OCI-LY1 (cell line): ENCODE data around the gene GPR39.

ENCODE experiments used
- EZH2 ChIP-seq: fragments of 200-600 bp; sonication (generic), shearing (Covaris generic); IDR thresholded peaks from 2 replicates; pipeline ENCODE4 v1.8.0; 2017; ENCODE audit warnings: borderline replicate concordance, mixed run types, mild to moderate bottlenecking, antibody characterized with exemption, low read length, moderate library complexity, mixed read lengths
- TF ChIP-seq, protein P1 (sequence below): fragments of 200-600 bp; sonication (generic), shearing (Covaris generic); IDR thresholded peaks from 2 replicates; pipeline ENCODE4 v1.5.1; 2017; ENCODE audit warnings: mild to moderate bottlenecking, antibody characterized with exemption, low read length, moderate library complexity, mixed read lengths

- TF ChIP-seq, protein P1, sequence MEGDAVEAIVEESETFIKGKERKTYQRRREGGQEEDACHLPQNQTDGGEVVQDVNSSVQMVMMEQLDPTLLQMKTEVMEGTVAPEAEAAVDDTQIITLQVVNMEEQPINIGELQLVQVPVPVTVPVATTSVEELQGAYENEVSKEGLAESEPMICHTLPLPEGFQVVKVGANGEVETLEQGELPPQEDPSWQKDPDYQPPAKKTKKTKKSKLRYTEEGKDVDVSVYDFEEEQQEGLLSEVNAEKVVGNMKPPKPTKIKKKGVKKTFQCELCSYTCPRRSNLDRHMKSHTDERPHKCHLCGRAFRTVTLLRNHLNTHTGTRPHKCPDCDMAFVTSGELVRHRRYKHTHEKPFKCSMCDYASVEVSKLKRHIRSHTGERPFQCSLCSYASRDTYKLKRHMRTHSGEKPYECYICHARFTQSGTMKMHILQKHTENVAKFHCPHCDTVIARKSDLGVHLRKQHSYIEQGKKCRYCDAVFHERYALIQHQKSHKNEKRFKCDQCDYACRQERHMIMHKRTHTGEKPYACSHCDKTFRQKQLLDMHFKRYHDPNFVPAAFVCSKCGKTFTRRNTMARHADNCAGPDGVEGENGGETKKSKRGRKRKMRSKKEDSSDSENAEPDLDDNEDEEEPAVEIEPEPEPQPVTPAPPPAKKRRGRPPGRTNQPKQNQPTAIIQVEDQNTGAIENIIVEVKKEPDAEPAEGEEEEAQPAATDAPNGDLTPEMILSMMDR, result no peak
- TF ChIP-seq EZH2, result no peak
Measured at GRCh38 chr2:132391378-132391777, 25.2 kb upstream of the GPR39 start.
